HG02852 (cell line): ENCODE results near the gene WDSUB1.

Experiments
- ATAC-seq: cut with Tn5 transposase; IDR thresholded peaks from one replicate; pipeline ENCODE4 v1.9.1; 2021; ENCODE audit warnings: mild to moderate bottlenecking, moderate library complexity; ENCODE audit not compliant: unreplicated experiment

Gene WDSUB1

GRCh38 chr2:159285929-159286708 lies at the start of gene WDSUB1:
TSS of gene WDSUB1 (minus strand) at chr2:159286703. CDS start at chr2:159283069, 3,634 bp downstream.
- ATAC-seq: peak; percentile 36

- ATAC-seq: no peak
Observed at GRCh38 chr2:159326569-159327255, 40.2 kb upstream of the WDSUB1 start.

GRCh38 chr2:159322419-159322818 lies 35.9 kb upstream of the WDSUB1 start:
- ATAC-seq: no peak

GRCh38 chr2:159317392-159318088 lies 31.0 kb upstream of the WDSUB1 start:
- ATAC-seq: no peak

GRCh38 chr2:159307942-159308341 lies 21.4 kb upstream of the WDSUB1 start:
- no peak for ATAC-seq

GRCh38 chr2:159300586-159300985 lies 14.1 kb upstream of the WDSUB1 start:
- ATAC-seq: no peak

GRCh38 chr2:159298967-159299366 lies 12.5 kb upstream of the WDSUB1 start:
- ATAC-seq: no peak

GRCh38 chr2:159297042-159297707 lies 10.7 kb upstream of the WDSUB1 start:
- no peak for ATAC-seq

- no peak for ATAC-seq
Observed at GRCh38 chr2:159292157-159292556, 5.7 kb upstream of the WDSUB1 start.

- ATAC-seq: no peak
Observed at GRCh38 chr2:159290289-159290907, 3.9 kb upstream of the WDSUB1 start.

GRCh38 chr2:159287733-159288132 lies 1.2 kb upstream of the WDSUB1 start:
- no peak for ATAC-seq

GRCh38 chr2:159286709-159287441 lies 372 bp upstream of the WDSUB1 start:
- ATAC-seq: peak; percentile 89

GRCh38 chr2:159285433-159285832 lies 1.1 kb downstream of the WDSUB1 start:
- no peak for ATAC-seq

GRCh38 chr2:159283529-159283928 lies 3.0 kb downstream of the WDSUB1 start:
- no peak for ATAC-seq

- ATAC-seq: no peak
Observed at GRCh38 chr2:159281002-159281401, 5.5 kb downstream of the WDSUB1 start.

GRCh38 chr2:159279700-159280099 lies 6.8 kb downstream of the WDSUB1 start:
- ATAC-seq: no peak

- ATAC-seq: no peak
Observed at GRCh38 chr2:159275111-159275510, 11.4 kb downstream of the WDSUB1 start.

- ATAC-seq: no peak
Observed at GRCh38 chr2:159272156-159272555, 14.3 kb downstream of the WDSUB1 start.

- no peak for ATAC-seq
Observed at GRCh38 chr2:159270744-159271379, 15.6 kb downstream of the WDSUB1 start.

- ATAC-seq: no peak
Observed at GRCh38 chr2:159267921-159268320, 18.6 kb downstream of the WDSUB1 start.
